DMS153 treated with DMSO at 0.1 percent for 48 hours (cell line): ENCODE results near the gene GINS1.

Experiments
- DNase-seq: peaks from one replicate; lab custom pipeline; 2025; ENCODE audit not compliant: unreplicated experiment; lab: John Stamatoyannopoulos, UW

Gene GINS1

GRCh38 chr20:25476106-25477013, 68.9 kb downstream of the GINS1 start:
- DNase-seq: no peak

- no peak for DNase-seq
Observed at GRCh38 chr20:25477014-25477882, 69.8 kb downstream of the GINS1 start.

GRCh38 chr20:25478889-25479568, 71.6 kb downstream of the GINS1 start:
- no peak for DNase-seq

- DNase-seq: no peak
Observed at GRCh38 chr20:25479638-25480037, 72.2 kb downstream of the GINS1 start.

GRCh38 chr20:25480156-25480555, 72.7 kb downstream of the GINS1 start:
- DNase-seq: no peak

GRCh38 chr20:25480797-25481196, 73.3 kb downstream of the GINS1 start:
- DNase-seq: no peak

GRCh38 chr20:25481235-25481917, 73.9 kb downstream of the GINS1 start:
- DNase-seq: no peak

GRCh38 chr20:25481918-25482253, 74.4 kb downstream of the GINS1 start:
- DNase-seq: no peak

GRCh38 chr20:25483431-25484132, 76.1 kb downstream of the GINS1 start:
- no peak for DNase-seq

GRCh38 chr20:25484224-25484846, 76.9 kb downstream of the GINS1 start:
- no peak for DNase-seq

- DNase-seq: no peak
Observed at GRCh38 chr20:25484911-25485511, 77.5 kb downstream of the GINS1 start.

GRCh38 chr20:25485872-25486271, 78.4 kb downstream of the GINS1 start:
- no peak for DNase-seq

GRCh38 chr20:25486377-25486776, 78.9 kb downstream of the GINS1 start:
- no peak for DNase-seq

- DNase-seq: no peak
Observed at GRCh38 chr20:25487306-25487705, 79.8 kb downstream of the GINS1 start.

GRCh38 chr20:25487975-25488374, 80.5 kb downstream of the GINS1 start:
- DNase-seq: no peak

- DNase-seq: no peak
Observed at GRCh38 chr20:25489221-25489871, 81.9 kb downstream of the GINS1 start.

- no peak for DNase-seq
Observed at GRCh38 chr20:25490656-25491445, 83.4 kb downstream of the GINS1 start.

- DNase-seq: no peak
Observed at GRCh38 chr20:25491446-25492038, 84.1 kb downstream of the GINS1 start.
